ENCODE measurements around the gene BTNL3.

GRCh38 chr5:180988592-180988991 is at the start of gene BTNL3:
- no peak for TF ChIP-seq SPI1 (IDR thresholded peaks at IDR 0.05; ENCODE audit: borderline replicate concordance, insufficient read depth, low read depth, low read length)
- TF ChIP-seq POLR2A (IDR thresholded peaks at IDR 0.05; ENCODE audit: low read depth, low read length): no peak
- no peak for TF ChIP-seq ZZZ3 (IDR thresholded peaks at IDR 0.05; ENCODE audit: control insufficient read depth, insufficient read length, low read depth)
- no peak for TF ChIP-seq CEBPB (IDR thresholded peaks at IDR 0.05; ENCODE audit: borderline replicate concordance in 1 of 2, low read depth in 2 of 2, low read length in 2 of 2)
- no peak for TF ChIP-seq TBL1XR1 (IDR thresholded peaks at IDR 0.05; ENCODE audit: low read depth, low read length)
- TF ChIP-seq DPF2 (IDR thresholded peaks at IDR 0.05): no peak
- no peak for TF ChIP-seq CEBPZ (IDR thresholded peaks at IDR 0.05; ENCODE audit: low read depth, low read length)
- TF ChIP-seq MLLT1 (IDR thresholded peaks at IDR 0.05): no peak
- no peak for TF ChIP-seq SUZ12 (IDR thresholded peaks at IDR 0.05; ENCODE audit: unreplicated experiment)
- TF ChIP-seq, protein P1, sequence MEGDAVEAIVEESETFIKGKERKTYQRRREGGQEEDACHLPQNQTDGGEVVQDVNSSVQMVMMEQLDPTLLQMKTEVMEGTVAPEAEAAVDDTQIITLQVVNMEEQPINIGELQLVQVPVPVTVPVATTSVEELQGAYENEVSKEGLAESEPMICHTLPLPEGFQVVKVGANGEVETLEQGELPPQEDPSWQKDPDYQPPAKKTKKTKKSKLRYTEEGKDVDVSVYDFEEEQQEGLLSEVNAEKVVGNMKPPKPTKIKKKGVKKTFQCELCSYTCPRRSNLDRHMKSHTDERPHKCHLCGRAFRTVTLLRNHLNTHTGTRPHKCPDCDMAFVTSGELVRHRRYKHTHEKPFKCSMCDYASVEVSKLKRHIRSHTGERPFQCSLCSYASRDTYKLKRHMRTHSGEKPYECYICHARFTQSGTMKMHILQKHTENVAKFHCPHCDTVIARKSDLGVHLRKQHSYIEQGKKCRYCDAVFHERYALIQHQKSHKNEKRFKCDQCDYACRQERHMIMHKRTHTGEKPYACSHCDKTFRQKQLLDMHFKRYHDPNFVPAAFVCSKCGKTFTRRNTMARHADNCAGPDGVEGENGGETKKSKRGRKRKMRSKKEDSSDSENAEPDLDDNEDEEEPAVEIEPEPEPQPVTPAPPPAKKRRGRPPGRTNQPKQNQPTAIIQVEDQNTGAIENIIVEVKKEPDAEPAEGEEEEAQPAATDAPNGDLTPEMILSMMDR (IDR thresholded peaks at IDR 0.05 in 2 of 3, conservative IDR thresholded peaks at IDR 0.05 in 1 of 3; ENCODE audit: control insufficient read depth in 2 of 3, extremely low read depth in 1 of 3, insufficient read depth in 1 of 3, low read depth in 3 of 3, low read length in 3 of 3): no peak
